Measurements from ENCODE around the gene CNNM4. TPM values are rescaled to one million over a fixed set of nuclear protein-coding genes. Genes with fewer than 3 reads are reported as not detected.
A peak's percentile ranks its signal among the peaks of the same experiment; 100 is the strongest.

CNNM4 gene
- total RNA-seq, 1 donor from 2014 or later, result 14.1 TPM

DNA sequence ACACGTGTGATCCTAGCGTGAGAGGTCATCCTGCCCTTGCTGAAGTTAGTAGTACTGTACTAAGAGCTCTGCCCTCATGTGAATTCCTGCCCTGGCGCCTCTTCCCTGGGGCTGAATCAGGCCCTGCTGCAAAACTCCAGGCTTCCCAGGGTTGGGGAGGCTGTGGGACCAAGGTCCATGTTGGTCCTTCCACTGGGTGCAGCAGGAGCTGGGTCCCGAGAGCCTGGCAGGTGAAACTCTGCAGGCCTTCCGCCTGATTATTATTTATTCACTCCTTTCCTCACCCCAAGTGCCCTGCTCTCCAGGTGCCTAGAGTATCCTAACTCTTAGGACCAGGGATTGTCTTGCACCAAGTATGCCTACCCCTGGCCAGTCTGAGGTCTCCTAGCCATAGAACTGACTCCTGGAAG, 50.1 kb downstream of the CNNM4 start:
- DNase-seq (ENCODE audit: low spot score), result no peak

DNA sequence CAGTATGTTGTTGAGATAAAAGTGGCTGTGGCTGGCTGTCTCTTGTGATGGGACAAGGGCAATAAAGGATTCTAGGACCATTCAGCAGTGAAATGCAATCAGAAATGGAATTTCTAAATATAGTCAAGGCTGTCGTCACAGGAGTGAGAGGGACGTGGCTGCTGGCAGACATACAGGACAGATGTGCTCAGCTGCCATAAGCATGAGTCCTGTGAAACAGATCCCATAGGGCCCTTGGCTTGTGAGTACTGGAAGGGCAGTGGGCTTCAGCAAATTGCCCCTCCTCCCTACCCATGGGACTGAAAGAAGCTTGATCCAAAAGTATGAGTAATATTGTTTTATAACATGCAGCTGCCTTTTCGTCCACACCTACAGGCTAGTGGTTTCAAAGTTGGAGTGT, 51.2 kb downstream of the CNNM4 start:
- no peak for DNase-seq (ENCODE audit: low spot score)

DNA sequence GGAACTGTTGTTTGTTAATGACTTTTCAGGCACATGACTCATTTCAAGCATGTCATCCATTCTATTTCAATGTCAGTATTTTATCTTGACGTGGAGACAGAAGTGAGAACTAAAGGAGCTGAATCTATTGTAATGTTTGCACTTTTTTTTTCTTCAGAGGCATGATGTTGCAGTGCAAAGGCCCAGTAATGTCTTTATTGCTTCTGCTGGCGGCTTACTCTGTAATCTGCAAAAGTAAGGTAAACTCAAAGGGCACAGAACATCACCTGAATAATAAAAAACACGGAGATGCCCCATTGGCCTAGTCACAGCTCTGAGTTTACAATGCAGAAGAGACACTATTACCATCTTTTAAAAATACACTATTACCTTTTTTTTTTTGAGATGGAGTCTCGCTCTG, 53.0 kb downstream of the CNNM4 start:
- DNase-seq (ENCODE audit: low spot score), result no peak

DNA sequence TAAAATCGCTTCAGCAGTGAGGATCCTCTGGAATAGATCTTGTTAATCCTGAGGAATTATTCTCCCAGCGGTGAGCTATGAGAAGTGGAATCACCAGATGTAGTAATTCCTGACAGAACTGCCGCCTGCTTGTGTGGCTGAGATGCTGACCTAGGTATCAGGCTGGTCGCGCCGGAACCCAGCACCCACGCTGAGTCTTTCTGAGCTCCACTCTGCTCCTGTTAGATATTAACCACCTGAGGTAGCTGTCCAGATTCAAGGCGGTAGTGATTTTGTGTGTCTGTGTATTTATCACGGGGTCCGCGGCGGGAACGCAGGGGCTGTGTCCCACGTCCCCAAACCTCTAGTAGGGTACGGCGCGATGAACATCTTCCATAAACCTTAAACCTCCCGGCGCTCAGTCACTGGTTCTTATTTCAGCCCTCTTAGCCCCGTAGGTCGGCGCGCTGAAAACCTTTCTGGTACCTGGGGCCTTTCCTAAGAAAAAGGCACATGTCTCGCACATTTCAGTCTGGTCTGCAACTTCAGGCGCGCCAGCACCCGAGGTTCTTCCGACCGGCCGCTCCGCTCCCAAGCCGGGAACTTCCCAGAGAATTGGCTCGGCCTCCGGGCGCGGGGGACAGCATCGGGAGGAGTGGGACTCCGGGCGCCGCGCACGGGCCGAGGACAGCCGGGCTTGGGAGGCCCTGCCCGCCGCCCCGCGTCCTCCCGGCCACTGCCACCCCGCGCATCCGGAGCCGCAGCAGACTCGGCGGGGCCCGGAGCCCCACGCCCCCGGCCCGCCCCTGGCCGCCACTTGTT, 54.8 kb downstream of the CNNM4 start:
- DNase-seq (ENCODE audit: low spot score), result no peak

DNA sequence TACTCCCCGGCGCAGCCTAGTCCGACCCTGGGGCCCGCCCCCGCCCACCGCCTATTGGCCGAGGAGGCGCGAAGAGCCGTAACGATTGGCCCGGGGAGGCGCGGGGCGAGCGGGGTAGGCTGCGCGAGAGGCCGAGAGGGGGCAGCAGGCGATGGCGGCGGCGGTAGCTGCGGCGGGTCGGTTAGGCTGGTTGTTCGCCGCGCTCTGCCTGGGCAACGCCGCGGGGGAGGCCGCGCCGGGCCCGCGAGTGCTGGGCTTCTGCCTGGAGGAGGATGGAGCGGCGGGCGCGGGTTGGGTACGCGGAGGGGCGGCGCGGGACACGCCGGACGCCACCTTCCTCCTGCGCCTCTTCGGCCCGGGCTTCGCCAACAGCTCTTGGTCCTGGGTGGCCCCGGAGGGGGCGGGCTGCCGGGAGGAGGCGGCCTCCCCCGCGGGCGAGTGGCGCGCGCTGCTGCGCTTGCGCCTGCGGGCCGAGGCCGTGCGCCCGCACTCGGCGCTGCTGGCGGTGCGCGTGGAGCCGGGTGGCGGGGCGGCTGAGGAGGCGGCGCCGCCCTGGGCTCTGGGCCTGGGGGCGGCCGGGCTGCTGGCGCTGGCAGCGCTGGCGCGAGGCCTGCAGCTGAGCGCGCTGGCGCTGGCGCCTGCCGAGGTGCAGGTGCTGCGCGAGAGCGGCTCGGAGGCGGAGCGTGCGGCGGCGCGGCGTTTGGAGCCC, 55.6 kb downstream of the CNNM4 start, which contains the start of gene CNNM3:
TSS of gene CNNM3 (plus strand) at position 142 of the 709 bp plus-strand sequence. CDS start at position 152, 10 bp downstream.
- DNase-seq (ENCODE audit: low spot score), result peak; percentile 95

DNA sequence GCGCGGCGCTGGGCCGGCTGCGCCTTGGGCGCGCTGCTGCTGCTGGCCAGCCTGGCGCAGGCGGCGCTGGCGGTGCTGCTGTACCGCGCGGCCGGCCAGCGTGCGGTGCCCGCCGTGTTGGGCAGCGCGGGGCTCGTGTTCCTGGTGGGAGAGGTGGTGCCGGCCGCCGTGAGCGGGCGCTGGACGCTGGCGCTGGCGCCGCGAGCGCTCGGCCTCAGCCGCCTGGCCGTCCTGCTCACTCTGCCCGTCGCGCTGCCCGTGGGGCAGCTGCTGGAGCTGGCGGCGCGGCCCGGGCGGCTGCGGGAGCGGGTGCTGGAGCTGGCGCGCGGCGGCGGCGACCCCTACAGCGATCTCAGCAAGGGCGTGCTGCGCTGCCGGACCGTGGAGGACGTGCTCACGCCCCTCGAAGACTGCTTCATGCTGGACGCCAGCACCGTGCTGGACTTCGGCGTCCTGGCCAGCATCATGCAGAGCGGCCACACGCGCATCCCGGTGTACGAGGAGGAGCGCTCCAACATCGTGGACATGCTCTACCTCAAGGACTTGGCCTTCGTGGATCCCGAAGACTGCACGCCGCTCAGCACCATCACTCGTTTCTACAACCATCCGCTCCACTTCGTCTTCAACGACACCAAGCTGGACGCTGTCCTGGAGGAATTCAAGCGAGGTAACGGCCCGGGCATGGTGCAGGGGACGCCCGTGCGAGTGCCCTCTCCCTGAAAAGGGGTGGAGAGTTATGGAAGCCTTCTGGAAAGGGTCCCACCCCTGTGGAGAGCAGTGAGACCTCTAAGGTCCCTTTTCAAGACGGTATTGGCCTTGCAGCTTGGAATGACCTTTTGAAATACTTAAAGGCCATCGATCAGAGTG, 56.4 kb downstream of the CNNM4 start:
- no peak for DNase-seq (ENCODE audit: low spot score)

DNA sequence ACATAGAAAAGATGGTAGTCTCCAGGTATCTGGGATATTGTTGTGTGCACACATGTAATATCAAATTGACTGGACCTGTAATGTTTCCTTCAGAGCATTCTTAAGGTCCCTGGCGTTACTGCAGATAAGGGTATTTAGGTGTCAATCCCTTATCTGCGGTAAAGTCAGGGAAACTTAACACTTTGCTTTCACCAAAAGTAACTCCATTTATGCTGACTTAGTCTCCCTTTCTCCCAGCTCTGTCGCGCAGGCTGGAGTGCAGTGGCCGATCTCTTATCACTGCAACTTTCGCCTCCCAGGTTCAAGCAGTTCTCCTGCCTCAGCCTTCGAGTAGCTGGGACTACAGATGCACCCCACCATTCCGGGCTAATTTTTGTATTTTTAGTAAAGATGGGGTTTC, 57.2 kb downstream of the CNNM4 start:
- no peak for DNase-seq (ENCODE audit: low spot score)

DNA sequence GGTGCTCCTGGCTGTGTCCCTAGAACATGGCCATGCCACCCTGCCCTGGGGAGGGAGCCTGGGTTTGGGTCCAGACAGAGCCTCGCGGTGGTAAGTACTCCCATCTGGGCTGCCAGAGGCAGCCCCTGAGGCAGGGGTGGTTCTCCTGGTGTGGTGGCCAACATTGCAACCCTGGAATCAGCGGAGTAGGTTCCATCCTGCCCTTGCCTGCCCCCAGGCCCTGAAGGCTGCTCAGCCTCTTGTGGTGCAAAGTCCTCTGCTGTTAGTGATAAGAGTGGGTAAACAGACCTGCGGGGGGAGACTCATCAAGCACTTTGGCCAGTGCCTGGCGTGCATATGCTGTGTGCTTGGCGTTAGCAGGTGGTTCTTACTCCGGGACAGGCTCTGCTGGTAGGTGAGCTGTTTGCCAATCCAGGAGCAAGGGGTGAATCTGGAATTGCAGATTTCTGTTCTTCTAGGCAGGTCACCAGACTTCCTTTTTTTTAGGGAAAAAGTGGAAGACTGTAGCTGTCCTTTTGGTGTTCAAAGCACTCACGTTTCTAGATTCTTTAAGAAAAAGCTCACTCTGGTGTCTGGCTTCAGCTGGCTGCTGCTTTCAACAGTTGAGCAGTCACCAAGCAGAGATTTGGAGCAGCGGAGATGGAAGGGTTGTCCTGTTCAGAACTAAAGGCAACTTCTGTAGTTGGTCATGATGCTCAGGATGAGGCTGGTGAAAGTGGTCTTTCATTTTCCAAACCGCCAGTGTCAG, 58.6 kb downstream of the CNNM4 start:
- DNase-seq (ENCODE audit: low spot score), result peak; percentile 88

DNA sequence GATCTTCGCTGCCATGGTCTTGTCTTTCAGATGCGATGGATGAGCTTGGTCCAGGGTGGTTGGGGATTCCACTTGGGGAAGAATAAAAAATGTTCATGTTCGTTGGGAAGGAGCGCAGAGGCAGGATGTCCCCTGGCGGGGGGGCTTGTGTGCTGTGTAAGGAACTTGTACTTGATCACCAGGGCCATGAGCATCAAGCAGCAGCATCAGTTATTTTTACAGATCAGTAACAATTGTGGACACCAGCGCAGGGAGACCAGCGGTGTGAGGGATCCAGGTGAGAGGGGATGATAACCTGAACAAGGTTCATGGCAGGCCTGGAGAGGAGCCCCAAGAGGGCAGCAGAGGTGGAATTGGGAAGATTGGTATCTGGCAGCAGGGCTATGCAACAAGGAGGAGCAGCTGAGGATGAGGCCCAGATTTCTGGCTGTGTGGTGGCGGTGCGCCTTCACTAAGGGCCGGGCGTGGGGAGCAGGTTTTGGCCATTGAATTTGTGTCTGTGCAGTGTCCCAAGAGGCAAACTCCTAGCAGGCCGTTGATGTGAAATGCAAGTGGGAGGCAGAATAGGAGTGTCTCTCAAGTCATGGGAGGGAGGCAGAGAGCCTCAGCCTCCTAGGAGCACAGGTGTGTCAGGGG, 59.3 kb downstream of the CNNM4 start:
- DNase-seq (ENCODE audit: low spot score), result no peak

DNA sequence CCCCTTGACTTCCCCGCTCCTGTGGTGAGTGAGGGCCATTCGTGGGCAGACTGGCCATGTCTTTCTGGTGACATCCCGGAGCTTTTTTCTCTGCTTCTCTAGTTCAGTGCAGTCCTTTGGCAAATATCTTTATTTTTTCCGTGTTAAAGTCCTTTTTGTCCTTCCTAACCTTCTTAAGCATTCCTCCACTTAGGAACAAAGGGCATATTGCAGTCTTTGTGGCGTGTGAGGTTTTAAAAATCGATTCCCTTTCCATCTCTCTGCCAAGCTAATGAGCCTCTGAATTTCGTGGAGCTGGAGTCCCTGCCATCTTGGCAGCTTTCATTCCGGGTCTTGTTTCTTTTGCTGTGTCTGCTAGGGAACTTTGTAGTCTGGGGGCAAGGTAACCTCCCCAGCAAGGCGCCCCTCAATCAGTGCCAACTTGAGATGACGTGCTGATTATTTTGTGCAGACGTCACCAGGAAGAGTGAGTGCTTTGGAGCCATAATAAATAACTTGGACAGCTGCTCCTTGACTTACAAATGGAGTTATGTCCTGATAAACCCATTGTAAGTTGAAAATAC, 60.5 kb downstream of the CNNM4 start:
- no peak for DNase-seq (ENCODE audit: low spot score)

DNA sequence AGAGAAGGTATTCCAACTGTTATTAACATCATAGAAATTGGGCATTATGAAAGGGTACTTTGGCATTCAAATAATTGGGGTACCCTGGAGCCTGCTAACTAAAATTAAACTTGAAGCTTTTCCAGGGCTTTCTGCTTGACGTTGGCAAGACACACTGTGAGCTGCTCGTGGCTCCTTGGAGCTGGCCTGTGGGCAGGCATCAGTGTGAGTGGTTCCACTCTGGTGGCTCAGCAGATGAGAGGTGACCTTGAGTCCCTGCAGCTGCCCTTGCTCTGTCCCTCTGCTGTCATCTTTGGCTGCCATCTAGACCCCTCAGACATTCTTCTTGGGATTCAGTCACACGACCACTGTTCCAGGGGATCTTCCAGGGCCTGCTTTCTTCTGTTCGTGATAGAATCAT, 62.1 kb downstream of the CNNM4 start:
- no peak for DNase-seq (ENCODE audit: low spot score)

DNA sequence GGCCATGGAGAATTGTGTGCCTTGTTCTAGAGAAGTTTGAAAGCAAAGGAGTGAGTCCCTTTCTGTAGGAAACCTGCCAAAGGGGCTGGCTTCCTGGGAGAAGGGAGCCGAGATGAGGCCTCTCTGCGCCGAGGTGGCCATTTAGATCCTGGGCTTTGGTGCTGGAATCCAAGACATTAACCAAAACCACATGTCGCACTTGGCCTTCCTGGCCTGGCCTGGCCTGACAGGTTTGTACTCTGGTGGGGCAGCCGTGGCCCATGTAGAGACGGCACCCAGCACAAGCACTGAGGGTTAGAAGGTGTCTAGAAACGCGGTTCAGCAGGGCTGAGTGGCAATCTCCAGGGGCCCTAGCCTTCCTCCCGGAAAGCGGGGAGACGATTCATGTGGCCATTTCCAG, 62.5 kb downstream of the CNNM4 start:
- no peak for DNase-seq (ENCODE audit: low spot score)

DNA sequence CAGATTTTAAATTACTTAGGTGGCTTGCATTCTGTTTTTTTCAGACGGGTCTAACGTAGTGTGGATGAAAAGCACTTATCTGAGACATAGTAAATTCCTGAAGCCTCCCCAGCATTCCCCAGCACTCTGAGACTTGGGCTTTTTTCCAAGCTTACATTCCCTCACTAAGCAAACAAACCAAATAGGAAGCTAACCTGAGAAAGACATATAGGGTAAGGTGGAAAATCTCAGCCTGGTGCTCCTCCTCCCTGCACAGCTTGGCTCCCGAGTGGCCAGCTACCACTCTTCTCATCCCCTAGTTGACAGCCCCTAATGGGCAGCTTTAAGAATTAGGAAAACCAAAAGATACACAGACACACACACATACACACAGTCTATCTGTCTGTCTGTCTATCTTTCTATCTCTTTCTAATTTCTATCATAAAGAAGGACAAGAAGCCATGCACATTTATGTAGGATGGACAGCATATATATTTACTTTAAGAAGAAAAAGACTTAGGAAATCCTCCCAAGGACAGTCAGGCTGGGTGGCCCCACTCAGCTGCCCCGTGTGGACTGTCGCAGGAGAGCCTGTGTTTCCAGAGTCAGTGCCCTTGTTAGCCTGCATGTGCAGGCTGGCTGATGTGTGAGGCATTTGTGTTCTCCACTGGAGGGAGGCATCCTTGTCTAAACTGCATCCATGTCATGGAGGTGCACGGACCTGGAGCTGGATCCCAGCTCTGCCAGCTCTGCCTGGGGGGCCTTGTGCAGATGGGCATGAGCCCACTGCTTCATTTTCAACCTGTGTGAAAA, 63.6 kb downstream of the CNNM4 start:
- no peak for DNase-seq (ENCODE audit: low spot score)

DNA sequence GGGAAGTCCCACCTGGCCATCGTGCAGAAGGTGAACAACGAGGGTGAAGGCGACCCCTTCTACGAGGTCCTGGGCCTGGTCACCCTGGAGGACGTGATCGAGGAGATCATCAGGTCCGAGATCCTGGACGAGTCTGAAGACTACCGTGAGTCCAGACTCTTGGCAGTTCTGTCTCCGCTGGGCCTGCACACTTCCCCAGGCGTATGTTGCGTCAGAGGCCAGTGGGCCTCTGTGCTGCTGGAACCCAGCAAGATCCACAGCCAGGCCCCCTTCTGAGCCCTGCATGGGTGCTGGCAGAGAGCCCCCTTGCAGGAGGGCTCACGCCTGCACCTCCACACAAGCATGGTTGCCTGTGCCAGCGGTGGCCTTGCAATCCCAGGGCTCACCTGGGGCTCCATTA, 64.4 kb downstream of the CNNM4 start:
- DNase-seq (ENCODE audit: low spot score), result no peak

DNA sequence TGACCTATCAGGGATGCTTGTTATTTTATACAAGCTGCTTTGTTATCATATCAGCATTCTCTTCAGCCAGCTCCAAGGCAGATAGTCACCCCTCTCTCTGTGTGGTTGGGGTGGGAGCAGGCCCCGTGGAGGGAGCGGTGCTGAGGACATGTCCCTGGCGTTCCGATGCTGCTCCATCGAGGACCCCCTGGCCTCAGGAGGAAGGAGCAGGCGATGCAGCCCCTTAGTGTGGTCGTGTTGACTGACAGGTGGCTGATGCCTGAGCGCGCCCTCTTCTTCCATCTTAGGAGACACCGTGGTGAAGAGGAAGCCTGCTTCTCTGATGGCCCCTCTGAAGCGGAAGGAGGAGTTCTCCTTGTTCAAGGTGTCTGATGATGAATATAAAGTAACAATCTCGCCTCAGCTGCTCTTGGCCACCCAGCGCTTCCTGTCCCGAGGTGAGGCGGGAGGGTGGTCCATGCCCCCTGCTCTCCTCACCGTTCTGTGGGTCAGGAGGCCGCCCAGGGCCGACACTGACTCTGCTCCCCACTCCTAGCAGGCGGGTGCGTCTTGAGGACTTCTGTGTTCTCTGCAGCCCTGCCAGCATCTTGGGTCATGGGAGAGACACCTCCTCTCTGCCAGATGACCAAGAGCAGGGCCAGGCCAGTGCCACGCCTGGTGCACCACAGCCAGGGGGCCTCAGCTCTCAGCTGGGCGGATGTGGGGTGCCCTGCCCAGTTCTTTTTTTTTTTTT, 66.0 kb downstream of the CNNM4 start:
- no peak for DNase-seq (ENCODE audit: low spot score)

DNA sequence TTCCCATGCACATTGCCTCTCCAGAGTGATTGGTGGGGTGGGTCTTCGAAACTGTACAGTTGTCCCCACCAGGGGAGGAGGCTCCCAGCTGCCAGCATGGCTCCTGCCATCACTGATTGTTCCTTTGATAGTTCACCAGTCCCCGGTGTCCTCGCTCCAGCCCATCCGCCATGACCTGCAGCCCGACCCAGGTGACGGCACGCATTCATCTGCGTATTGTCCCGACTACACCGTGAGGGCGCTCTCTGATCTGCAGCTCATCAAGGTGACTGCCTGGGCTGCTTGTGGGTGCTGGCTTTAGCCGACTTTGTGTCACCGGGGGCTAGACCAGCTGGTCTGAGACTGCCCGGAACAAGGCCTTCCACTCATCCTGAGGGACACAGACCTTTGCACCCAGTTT, 67.7 kb downstream of the CNNM4 start:
- DNase-seq (ENCODE audit: low spot score), result no peak

DNA sequence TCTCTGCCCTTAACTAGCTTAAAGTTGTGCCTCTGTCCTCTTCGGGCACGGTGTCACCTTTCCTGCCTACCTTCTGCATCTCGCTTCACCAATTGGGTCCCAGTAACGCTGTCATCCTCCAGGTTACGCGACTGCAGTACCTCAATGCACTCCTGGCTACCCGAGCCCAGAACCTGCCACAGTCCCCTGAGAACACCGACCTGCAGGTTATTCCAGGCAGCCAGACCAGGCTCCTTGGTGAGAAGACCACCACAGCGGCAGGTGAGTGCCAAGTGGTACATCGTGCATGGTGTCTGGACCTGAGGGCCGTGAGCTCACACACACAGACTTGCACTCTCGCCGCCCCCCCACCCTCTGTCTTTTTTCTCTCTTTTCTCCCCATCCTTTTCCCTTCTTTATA, 68.2 kb downstream of the CNNM4 start:
- DNase-seq (ENCODE audit: low spot score), result no peak

DNA sequence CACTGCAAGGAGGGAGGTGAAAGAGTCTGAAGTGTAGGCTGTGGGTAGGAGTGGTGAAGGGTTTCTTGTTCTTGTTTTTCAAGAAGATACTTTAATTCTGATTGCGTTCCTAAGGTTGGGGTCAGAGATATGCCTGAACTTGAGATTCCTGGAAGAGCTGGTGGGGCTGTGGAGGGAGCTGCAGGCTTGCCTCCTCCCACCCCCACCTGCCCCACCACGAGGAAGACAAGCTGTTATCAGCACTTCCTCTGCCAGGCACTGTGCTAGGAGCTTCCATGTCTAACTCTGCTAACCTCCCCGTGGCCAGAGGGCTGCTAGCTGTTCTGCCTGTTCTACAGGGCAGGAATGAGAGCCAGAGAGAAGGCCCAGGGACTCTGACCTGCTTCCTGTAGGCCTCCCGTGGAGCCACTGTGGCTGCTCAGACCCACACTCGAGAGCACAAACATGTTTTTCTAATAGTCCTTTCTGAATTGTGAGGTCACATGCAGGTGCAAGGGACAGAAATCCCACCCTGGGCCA, 69.4 kb downstream of the CNNM4 start:
- DNase-seq (ENCODE audit: low spot score), result no peak

DNA sequence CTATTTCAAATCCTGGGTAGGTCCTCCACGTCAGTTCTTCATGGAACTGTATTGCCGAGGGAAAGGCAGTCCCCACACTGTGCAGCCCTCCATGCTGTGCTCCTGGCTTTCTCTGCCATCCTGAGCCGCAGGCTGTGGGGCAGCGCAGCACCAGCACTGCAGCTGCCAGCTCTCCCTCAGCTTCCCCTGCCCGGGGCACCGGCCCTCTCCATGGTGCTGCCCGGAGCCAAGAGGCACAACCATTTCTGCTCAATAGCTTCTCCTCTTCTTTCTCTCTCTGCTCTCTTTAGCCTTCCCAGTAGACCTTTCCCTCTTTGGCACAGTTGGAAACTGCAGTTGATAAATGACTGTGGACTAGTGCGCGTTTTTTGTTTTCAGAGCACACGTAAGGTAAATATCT, 71.0 kb downstream of the CNNM4 start:
- no peak for DNase-seq (ENCODE audit: low spot score)
